Measurements from ENCODE around the gene GRID2. TPM values are rescaled to one million over a fixed set of nuclear protein-coding genes. Genes with fewer than 3 reads are reported as not detected.

Gene GRID2
- total RNA-seq, 1 donor from 2014 or later: not detected

DNA sequence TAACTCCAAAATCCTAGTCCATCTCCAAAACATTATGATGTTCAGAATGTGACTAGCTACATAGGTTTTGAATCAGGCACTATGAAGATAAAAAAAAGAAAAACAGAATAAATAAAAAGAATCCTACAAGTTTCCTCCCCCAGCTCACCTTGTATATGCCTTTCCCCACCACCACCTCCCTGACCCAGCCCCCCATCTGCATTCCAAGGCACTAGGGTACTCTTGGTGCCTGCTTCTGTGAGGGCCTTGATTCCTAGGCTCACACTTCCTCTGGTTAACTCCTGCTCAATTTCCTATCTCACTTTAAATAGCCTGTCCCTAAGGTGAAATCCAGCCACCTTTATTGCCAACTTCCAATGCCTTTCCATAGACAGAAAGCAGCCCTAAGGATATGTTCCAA is 1346.1 kb downstream of the GRID2 start:
- Histone ChIP-seq H3K4me1 (no peaks in the 10 kb centered on the region), H3K4me3 (no peak overlapping the region), H3K27ac (no peak overlapping the region), H3K27me3 (no peaks in the 10 kb centered on the region), H3K36me3 (no peaks in the 10 kb centered on the region), H3K9me3 (no peaks in the 10 kb centered on the region)
- intact Hi-C loops (cut with DNase I): no loop called here
- DNase-seq (ENCODE audit: extremely low spot score in 2 of 2): no peak
- TF ChIP-seq, protein P1, sequence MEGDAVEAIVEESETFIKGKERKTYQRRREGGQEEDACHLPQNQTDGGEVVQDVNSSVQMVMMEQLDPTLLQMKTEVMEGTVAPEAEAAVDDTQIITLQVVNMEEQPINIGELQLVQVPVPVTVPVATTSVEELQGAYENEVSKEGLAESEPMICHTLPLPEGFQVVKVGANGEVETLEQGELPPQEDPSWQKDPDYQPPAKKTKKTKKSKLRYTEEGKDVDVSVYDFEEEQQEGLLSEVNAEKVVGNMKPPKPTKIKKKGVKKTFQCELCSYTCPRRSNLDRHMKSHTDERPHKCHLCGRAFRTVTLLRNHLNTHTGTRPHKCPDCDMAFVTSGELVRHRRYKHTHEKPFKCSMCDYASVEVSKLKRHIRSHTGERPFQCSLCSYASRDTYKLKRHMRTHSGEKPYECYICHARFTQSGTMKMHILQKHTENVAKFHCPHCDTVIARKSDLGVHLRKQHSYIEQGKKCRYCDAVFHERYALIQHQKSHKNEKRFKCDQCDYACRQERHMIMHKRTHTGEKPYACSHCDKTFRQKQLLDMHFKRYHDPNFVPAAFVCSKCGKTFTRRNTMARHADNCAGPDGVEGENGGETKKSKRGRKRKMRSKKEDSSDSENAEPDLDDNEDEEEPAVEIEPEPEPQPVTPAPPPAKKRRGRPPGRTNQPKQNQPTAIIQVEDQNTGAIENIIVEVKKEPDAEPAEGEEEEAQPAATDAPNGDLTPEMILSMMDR (IDR thresholded peaks at IDR 0.05): no peak
- TF ChIP-seq POLR2A (IDR thresholded peaks at IDR 0.05): no peak
- TF ChIP-seq POLR2AphosphoS5 (IDR thresholded peaks at IDR 0.05; ENCODE audit: insufficient read depth in 1 of 2, low read depth in 1 of 2): no peak

DNA sequence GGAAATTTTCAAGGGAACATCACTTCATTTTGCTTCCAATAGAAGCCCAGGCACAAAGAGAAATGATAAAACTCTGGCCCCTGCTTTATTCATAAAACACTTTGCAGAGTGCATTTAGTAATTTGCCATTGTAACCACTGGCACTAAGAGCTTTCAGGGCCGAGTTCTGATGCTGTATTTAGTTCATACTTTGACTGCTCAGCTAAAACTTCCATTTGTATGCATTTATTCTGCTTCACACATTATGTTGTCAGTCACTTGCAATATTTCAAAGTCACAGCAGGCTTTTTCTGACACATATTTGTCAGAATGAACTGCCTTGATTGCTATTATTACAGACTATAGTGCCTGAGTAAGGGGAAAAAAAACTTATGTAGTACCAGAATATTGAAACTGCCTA is 1350.4 kb downstream of the GRID2 start:
- no peaks in the 10 kb centered on the region for H3K27me3 ChIP-seq
- DNase-seq (ENCODE audit: extremely low spot score in 2 of 2): no peak
- TF ChIP-seq POLR2AphosphoS5 (IDR thresholded peaks at IDR 0.05; ENCODE audit: insufficient read depth in 1 of 2, low read depth in 1 of 2) (no peak), POLR2A (IDR thresholded peaks at IDR 0.05) (no peak)
- TF ChIP-seq, protein P1 (IDR thresholded peaks at IDR 0.05): no peak
- no peaks in the 10 kb centered on the region for H3K4me1 ChIP-seq
- intact Hi-C loops (cut with DNase I): no loop called here
- H3K36me3 ChIP-seq: no peaks in the 10 kb centered on the region
- no peak overlapping the region for H3K4me3 ChIP-seq
- no peaks in the 10 kb centered on the region for H3K9me3 ChIP-seq
- no peak overlapping the region for H3K27ac ChIP-seq

DNA sequence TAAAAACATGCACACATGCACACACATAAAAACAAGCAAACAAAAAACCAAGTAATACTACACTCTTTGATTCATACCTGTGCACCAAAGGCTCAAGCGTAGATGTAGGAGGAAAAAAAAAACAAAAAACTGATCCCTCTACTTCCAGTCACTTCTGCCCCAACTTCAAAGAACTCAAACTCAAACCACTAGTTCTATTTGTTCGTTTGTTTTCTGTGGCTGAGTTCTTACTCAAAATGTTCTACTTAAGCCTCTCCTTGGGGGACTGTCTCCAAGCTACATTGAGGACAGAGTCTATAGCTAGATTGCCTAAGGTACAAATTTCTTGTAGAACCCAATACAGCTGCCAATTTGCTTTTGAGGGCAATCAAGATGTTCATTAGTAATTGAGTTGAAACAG is 1353.8 kb downstream of the GRID2 start:
- TF ChIP-seq, protein P1 (IDR thresholded peaks at IDR 0.05): no peak
- TF ChIP-seq POLR2A (IDR thresholded peaks at IDR 0.05) (no peak), POLR2AphosphoS5 (IDR thresholded peaks at IDR 0.05; ENCODE audit: insufficient read depth in 1 of 2, low read depth in 1 of 2) (no peak)
- DNase-seq (ENCODE audit: extremely low spot score in 2 of 2): no peak
- H3K27ac ChIP-seq: no peak overlapping the region
- H3K4me1 ChIP-seq: no peaks in the 10 kb centered on the region
- no peaks in the 10 kb centered on the region for H3K9me3 ChIP-seq
- H3K36me3 ChIP-seq: no peaks in the 10 kb centered on the region
- no peak overlapping the region for H3K4me3 ChIP-seq
- no peaks in the 10 kb centered on the region for H3K27me3 ChIP-seq
- intact Hi-C loops (cut with DNase I): no loop called here

DNA sequence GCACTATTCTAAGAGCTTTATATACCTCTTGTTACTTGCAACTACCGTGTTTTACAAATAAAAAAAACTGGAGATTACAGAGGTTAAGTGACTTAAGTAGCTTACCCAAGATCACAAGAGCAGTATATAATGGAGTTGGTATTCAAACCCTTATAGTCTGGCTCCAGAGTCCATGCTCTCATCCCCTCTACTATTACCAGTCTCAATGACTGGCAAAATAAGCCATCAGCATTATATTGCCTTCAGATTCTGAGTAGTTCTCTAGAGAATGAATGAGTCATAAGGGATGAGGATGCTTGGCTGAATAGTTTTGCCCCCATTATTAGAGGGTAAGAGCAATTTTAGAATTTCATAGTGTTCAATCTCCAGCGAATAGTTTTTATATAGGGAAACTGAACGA is 1354.7 kb downstream of the GRID2 start:
- Histone ChIP-seq H3K9me3 (no peaks in the 10 kb centered on the region), H3K27ac (no peak overlapping the region), H3K27me3 (no peaks in the 10 kb centered on the region), H3K4me3 (no peak overlapping the region), H3K4me1 (no peaks in the 10 kb centered on the region), H3K36me3 (no peaks in the 10 kb centered on the region)
- TF ChIP-seq, protein P1 (IDR thresholded peaks at IDR 0.05): no peak
- no peak for TF ChIP-seq POLR2A (IDR thresholded peaks at IDR 0.05)
- TF ChIP-seq POLR2AphosphoS5 (IDR thresholded peaks at IDR 0.05; ENCODE audit: insufficient read depth in 1 of 2, low read depth in 1 of 2): no peak
- intact Hi-C loops (cut with DNase I): no loop called here
- DNase-seq (ENCODE audit: extremely low spot score in 2 of 2): no peak

DNA sequence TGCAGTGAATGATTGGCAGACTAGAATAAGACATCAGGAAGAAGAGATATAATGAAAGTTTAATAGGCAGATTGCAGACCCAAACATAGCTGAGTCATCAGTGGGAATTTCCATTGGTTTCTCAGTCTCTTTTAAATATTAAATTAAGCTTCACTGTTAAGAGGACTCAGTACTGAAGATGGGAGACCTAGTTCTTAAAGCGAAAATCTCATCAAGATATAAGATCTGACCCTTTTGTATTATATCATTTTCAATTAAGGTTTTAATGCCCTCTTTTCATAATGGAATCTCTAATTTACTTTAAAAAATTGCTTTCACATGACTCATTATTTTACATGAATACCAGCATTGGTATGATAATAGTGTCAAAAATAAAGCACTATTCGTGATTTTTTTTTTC is 1355.9 kb downstream of the GRID2 start:
- Histone ChIP-seq H3K4me3 (no peak overlapping the region), H3K27ac (no peak overlapping the region), H3K9me3 (no peaks in the 10 kb centered on the region), H3K27me3 (no peaks in the 10 kb centered on the region), H3K36me3 (no peaks in the 10 kb centered on the region), H3K4me1 (no peaks in the 10 kb centered on the region)
- TF ChIP-seq, protein P1 (IDR thresholded peaks at IDR 0.05): no peak
- TF ChIP-seq POLR2AphosphoS5 (IDR thresholded peaks at IDR 0.05; ENCODE audit: insufficient read depth in 1 of 2, low read depth in 1 of 2) (no peak), POLR2A (IDR thresholded peaks at IDR 0.05) (no peak)
- intact Hi-C loops (cut with DNase I): no loop called here
- DNase-seq (ENCODE audit: extremely low spot score in 2 of 2): no peak
